ENCODE results near the gene GLYATL1.

The GLYATL1 gene

GRCh38 chr11:58927393-58928106 is 11.7 kb upstream of the GLYATL1 start:
- no peak for DNase-seq

- DNase-seq: no peak
These were observed 11.2 kb upstream of the GLYATL1 start for GRCh38 chr11:58928107-58928499.

DNA sequence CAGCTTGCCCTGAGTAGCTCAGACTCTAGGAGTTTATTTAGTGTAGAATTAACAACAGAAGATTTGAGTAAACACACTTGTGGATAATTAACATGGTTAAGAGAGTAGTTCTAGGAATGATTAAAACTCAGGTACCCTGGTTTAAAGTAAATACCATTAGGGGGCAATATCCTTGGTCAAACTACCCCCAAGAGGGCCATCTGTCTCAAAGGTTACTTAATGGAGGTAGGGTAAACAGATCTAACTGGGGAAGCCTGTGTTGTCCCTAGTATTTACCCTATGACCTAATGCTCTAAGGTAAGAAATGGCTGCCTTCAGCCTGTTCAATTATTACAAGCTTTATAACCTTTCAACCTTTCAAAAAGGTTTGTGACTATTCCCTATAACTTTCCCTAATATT is 10.6 kb upstream of the GLYATL1 start:
- no peak for DNase-seq

GRCh38 chr11:58930926-58931325 is 8.4 kb upstream of the GLYATL1 start:
- no peak for DNase-seq

GRCh38 chr11:58933661-58934060 is 5.6 kb upstream of the GLYATL1 start:
- no peak for DNase-seq

- DNase-seq: no peak
These were observed 4.3 kb upstream of the GLYATL1 start for GRCh38 chr11:58934945-58935513.

- no peak for DNase-seq
These were observed 890 bp upstream of the GLYATL1 start for GRCh38 chr11:58938398-58938797.

DNA sequence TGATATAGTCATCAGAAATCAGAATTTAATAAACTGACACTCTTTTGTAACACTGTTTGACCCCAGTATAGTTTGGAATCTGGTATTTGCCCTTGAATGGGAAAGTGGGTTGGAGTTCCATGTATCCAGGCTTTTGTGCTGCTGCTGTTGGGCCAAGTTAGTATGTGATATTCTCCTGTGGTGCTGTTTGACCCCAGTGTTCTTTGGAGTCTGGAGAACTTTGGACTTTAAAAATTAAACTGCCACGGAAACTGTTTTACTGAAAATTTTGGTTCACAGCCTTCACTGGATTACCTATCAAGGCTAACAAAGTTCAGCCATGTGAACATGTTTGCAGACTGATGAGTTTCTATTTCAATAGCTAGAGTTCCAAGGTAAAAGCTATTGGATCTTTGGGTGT is 740 bp downstream of the GLYATL1 start:
- DNase-seq: no peak

- DNase-seq: no peak
These were observed 2.5 kb downstream of the GLYATL1 start for GRCh38 chr11:58941838-58942237.

DNA sequence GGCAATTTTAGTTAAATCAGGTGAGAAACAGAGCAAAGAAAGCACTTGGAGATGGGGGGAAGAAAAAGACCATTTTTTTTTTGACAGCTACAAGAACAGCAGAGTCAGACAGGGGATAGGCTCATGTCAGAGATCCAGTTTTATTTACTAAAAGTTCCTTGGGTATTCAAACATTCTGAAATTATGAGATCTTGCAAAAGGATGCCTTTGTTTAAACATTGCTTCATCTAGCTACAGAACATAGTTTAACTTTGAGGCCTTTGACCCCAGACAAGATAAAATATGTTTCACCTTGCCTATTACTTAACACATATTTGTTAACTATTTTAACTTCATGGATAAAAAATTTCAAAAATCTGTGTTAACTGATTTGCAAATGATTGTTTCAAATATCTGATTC is 6.4 kb downstream of the GLYATL1 start:
- no peak for DNase-seq

DNA sequence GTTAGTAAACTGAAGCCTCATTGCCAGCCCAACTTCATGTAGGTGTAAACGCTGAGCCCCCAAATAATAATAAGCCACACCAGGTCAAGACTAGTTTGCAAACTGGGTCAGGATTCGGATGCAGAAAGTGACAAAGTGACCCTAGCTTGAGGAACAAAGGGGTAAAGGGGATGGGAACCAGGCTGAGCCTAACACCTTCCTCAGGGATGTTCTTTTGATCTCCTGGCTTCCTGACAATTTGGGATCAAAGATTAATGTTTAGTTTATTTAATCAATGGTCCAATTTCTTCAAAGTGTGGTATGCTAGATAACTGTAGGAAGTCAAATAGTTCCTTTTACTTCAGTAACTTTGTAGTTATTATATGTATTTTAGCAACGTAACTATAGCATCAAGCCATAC is 9.9 kb downstream of the GLYATL1 start:
- DNase-seq: no peak

GRCh38 chr11:58957922-58958321 is 18.6 kb downstream of the GLYATL1 start:
- no peak for DNase-seq

DNA sequence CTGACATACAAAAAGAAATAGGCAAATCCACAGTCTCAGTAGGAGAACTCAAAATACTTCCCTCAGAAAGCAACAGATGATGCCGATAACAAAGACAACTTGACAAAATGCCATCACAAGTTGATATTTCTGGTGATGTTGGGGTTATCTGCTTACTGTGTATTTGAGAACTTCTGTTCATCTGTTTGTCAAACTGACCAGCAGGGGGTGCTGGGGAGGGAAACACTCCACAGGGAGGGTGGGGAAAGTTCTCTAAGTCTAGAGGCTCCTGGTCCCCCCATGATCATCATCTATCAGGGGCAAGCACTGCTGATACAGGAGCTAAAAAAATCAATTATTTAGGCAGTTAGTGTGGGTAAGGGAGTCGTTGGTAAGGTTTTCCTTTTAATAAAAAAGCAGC is 19.2 kb downstream of the GLYATL1 start:
- no peak for DNase-seq

DNA sequence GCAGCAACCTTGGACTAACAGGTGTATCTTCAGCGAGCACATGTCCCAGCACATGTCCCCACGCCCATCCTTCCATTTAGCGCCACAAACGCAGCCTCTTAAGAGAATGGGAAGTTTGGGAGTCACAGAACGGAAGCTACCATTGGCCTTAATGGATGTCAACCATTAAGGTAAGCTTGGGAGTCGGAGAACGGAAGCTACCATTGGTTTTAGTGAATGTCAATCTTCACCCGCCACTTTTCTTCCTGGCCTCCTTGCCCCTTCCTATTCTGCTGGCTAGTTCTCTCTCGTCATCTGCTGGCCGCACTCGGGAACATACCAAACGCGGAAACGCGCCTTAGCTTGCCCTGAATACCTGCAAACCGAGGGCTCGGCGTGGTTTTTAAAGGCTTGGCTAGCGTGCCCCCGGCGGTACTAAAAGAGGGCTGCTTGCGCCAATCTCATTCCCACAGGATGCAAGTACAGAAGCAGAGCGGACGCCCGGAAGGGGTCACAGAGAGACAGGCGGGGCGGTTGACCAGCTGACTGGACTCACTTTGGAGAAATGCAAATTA is 24.3 kb downstream of the GLYATL1 start:
- no peak for DNase-seq

DNA sequence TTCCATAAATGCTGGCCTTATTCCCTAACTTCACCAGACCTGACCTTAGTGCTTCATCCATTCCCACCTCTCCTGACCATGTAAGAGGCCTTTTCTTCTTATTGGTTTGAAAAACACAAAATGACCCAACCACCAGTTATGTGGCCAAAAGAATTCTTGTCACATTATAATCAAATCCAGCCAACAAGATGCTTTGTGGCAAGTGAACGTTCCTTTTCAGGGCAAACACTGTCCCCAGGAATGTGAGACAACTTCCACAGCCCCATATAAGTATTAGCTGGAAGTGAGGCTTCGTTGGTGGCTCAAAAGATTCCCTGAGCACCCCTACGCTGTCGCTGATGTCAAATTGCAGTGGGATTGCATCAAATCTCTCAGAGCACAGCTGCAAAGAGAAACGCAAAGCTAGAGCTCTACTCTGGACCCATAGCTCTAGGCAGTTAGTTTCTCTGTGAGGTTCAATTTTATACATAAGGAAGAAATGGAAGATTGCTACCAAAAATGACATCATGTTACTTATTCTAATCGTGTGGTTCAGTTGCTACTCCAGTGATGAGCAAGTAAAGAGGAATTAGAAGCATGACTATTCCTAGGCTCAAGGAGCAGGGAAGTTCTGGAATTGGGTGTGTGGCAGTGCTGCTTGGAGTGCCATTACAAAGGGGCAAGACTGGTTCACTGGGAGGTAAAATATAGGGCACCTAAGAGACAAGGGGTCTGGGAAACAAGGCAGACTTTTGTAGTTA is 26.1 kb downstream of the GLYATL1 start:
- DNase-seq: peak in 1 of 2 experiments; percentile 13

DNA sequence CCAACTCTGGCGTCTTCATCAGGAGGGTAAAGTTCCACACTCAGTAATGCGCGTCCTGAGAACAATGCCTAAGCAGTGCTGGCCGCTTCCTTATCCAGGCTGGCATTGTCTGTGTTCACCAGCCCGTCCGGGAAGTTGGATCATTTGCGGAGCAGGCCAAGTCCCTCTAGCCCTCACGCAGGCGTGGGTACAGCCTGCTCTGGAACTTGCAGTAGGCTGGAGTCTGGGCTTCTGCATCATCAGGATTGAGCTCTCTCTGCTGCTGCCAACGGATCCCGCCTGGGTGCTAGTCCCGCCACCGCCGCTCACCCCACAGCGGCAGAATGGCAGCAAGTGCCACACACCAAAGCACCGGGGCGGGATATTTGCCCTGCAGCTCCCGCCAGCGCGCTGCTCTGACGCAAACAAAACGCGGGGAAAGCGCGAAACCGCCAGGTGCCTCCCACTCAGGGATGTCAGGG is 29.0 kb downstream of the GLYATL1 start:
- peak; percentile 36 to 45 for DNase-seq

DNA sequence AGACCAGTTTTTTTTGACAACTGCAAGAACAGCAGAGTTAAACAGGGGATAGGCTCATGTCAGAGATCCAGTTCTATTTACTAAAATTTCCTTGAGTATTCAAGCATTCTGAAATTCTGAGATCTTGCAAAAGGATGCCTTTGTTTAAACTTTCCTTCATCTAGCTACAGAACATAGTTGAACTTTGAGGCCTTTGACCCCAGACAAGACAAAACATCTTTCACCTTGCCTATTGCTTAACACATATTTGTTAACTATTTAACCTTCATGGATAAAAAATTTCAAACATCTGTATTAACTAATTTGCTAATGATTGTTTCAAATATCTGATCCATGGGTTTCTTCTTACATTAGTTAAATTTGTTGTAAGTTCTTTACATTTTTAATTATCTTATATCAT is 38.2 kb downstream of the GLYATL1 start:
- DNase-seq: no peak

DNA sequence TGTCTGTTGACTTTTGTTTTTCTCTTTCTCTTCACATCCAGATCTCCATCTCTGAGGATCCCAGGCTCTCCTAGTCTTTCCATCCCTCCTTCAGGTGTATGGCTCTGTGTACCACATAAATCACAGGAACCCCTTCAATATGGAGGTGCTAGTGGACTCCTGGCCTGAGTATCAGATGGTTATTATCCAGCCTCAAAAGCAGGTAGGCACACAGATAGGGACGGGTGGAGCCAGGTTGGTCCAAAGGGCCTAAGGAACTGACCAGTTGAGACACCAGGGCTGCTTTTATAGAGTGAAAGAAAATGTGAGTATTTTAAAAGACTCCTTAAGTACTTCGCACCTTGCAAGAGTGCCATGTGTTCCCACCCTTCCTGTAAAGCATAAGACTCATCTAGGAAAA is 39.9 kb downstream of the GLYATL1 start:
- DNase-seq: no peak

DNA sequence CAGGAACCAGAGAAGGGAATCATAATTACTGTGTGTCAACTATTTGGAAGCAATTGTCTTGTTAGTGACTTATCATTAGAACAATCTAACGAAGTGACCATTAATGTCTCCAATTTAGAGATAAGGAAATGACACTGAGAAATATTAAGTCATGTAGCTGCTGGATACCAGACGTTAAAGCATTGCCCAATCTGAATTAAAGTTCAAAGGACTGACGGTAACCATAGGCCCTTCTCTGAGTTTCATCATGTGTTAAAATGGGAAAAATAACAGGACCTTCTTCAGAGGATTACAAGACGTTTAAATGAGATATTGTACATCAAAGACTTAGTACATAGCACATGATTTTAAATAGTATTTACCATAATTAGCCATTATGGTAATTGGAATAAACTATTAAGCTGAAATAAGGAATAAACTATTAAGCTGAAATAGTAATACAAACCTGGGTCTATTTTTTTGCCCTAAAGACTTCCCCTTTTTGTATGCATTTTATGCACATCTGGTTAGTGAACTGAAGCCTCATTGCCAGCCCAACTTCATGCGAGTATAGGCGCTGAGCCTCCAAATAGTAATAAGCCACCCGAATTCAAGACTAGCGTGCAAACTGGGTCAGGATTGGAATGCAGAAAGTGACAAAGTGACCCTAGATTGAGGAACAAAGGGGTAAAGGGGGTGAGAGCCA is 41.0 kb downstream of the GLYATL1 start:
- DNase-seq: no peak

DNA sequence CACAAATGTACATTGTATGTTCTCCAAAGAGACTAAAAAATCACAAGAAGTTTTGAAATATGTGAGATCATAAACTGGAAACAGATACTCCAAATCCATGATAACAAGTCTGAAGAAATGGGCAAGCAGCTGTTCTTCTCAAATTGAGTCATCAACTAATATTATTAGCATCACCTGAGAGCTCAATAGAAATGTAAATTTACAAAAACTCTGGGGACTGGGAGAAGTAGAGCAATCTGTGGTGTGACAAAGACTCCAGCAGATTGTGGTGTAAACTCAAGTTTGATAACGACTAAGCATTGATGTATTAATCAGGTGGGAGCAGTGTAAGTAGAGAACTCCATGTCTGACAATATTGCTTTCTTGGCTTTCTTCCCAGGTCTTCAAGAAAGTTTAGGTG is 53.2 kb downstream of the GLYATL1 start:
- no peak for DNase-seq

DNA sequence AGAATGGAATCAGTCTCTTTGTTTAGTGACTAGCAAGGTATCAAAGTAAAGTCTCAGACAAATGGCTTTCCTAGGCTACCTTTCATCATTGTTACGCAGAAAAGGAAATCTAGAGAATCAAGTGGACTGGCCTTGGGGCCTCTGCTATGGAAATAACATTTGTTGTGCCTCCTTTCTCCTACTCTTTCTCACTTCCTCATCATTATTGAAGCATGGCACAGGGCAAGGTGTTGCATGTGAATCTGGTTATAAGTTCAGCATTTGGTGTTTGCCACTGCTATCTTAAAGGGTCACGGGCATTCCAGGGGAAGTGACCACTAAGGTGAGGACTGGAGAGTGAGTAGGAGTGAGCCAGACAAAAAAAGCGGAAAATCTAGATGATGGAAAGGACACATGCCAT is 54.9 kb downstream of the GLYATL1 start:
- no peak for DNase-seq

DNA sequence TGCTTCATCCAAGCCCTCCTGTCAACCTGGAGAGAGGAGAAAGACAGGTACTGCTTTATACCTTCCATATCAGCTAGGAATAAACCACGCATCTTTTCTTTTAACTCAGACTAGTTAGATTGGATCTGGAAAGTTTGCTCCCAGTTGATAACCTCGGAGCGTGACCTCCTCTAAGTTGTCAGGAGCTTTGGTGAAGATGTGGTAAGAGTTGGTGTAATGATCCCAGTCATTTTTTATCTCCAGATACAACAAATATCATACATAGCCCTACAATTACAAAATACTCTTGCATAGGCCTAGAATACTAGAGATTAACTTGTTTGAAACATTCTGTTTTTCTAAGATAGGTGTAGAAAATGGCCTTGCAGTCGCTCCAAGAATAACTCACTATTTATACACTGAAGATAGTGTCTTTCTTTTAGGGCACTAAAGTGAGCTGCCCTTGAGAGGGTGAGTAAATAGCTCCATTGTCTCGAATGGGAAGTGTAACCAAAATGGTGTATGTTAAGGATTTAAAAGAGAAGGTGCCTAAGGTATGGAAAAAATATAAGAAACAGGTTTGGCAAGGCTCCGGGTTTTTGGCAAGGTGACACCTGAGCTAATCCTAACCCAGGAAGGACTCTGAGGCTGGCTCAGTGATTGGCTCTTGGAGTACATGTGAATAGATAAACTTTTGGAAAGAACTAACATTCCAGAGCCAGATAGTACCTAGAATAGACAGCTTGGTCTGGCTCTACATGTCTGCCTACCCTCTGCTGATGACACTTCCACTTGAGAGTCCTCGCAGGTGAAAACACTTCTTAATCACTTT is 59.4 kb downstream of the GLYATL1 start:
- DNase-seq: no peak
